Measurements from ENCODE around the gene MAP4K4.
A peak's percentile ranks its signal among the peaks of the same experiment; 100 is the strongest.

The MAP4K4 gene

DNA sequence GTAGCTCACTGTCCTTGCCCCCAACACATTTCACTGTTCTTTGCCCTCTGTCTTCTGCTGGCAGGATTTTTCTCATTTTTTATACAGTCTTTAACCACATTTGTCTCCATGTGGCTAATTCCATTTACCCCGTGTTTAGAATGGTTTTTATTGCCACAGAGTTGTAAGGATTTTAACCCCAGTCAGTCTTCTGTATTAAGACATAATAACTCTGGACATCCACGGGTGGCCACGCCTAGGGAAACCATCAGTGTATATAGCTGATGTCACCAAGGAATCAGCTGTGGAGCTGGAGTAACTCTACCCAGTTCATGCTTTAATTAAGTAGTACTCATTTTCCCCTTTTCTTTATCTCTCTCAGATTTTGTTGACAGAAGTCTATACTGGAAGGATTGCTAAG, 139.8 kb downstream of the MAP4K4 start:
- Mint-ChIP-seq H3K4me3 (no peak overlapping the region), H3K36me3 (peaks cover 25% of the 10 kb centered on the region), H3K9me3 (ENCODE audit: low read depth) (no peaks in the 10 kb centered on the region), H3K4me1 (ENCODE audit: low read depth) (peaks cover 17% of the 10 kb centered on the region), H3K27ac (no peak overlapping the region), H3K27me3 (no peaks in the 10 kb centered on the region)

DNA sequence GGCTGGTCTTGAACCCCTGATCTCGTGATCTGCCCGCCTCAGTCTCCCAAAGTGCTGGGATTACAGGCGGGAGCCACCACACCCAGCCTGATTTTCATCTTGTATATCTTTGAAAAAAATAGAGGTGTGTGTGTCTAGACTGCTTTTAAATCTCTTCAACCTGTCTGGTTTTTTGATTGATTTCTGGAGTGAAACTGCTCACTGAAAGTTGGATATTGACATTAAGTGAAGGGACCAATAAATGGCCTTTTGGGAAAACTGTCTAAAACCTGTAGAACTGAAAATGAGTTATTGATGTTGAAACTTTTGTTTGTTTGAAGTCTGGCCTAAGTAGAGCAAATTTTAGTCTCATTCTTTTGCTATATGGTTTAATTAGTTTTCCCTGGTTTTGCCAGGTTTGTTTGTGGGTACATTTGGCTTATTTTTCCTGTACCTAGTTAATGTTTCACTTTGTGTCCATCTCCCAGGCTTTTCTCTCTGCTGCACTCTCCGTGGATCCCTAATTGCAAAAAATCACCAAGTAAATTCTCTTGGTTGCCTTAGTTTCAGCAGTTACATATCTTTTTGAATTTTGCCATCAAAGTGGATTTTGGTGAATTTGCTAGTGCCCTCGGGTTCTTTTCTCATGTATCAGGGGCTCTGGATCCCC, 144.3 kb downstream of the MAP4K4 start:
- Mint-ChIP-seq H3K36me3 (peaks cover 20% of the 10 kb centered on the region), H3K27me3 (no peaks in the 10 kb centered on the region), H3K4me1 (ENCODE audit: low read depth) (peaks cover 22% of the 10 kb centered on the region), H3K4me3 (no peak overlapping the region), H3K9me3 (ENCODE audit: low read depth) (no peaks in the 10 kb centered on the region), H3K27ac (peak overlapping the region; percentile 62)

DNA sequence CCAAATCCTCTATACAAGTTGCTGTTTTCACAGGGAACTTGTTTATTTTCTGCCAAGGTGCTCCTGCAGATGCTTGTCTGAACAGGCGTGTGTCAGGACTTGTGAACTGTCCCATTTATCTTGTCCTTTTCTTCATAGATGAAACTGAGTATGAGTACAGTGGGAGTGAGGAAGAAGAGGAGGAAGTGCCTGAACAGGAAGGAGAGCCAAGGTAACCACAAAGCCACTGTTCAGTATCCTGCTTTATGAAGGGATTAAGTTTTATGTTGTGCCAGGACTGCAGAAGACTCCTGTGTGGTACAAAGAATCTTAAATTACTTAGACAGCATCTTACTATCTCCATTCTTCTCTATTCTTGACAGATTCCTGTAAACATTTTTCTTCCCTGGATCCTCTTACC, 145.0 kb downstream of the MAP4K4 start:
- Mint-ChIP-seq H3K36me3 (peaks cover 20% of the 10 kb centered on the region), H3K4me3 (no peak overlapping the region), H3K4me1 (ENCODE audit: low read depth) (peaks cover 22% of the 10 kb centered on the region), H3K27ac (peak overlapping the region; percentile 62), H3K9me3 (ENCODE audit: low read depth) (no peaks in the 10 kb centered on the region), H3K27me3 (no peaks in the 10 kb centered on the region)

DNA sequence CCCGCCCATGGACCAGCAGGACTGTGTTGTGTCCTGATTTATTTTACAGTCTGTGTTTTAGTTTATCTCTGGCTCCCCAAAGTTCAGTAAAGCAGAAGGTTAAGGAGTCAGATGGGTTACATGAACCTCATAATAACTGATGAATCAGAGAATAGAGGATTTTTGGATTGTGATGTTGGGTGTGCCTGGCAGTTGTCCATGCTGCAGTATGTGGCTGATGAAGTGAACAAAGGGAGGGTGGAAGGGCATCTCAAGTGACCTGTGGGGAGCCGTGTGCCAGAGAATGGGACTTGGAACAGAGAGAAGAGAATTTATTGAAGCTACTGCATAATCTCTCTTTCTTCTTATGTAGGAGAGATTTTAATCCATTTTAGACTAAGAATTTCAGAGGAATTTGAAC, 145.5 kb downstream of the MAP4K4 start:
- peak overlapping the region; percentile 25 for H3K27ac Mint-ChIP-seq
- H3K4me3 Mint-ChIP-seq = no peak overlapping the region
- H3K9me3 Mint-ChIP-seq (ENCODE audit: low read depth) = no peaks in the 10 kb centered on the region
- H3K4me1 Mint-ChIP-seq (ENCODE audit: low read depth) = peaks cover 22% of the 10 kb centered on the region
- peaks cover 22% of the 10 kb centered on the region for H3K36me3 Mint-ChIP-seq
- no peaks in the 10 kb centered on the region for H3K27me3 Mint-ChIP-seq

DNA sequence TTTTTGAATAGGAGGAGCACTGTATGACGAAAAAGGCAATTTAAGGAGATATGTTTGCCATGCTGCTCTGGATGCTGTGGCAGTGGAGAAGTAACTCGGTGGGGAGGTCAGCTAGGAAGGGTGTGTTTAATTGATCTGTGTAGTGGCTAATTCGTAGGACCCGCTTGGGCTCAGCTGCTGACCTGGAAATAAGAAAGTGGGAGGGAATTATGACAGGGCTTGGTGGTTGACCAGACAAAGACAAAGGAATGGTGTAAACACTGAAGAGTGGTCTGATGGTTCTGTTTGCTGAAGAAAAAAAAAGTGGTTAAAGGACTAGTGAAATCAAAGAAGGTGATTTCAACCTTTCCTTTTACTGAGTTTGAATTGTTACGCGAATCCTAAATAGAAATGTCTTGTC, 146.0 kb downstream of the MAP4K4 start:
- H3K27ac Mint-ChIP-seq = no peak overlapping the region
- peaks cover 18% of the 10 kb centered on the region for H3K36me3 Mint-ChIP-seq
- H3K27me3 Mint-ChIP-seq = no peaks in the 10 kb centered on the region
- H3K4me1 Mint-ChIP-seq (ENCODE audit: low read depth) = peaks cover 22% of the 10 kb centered on the region
- no peak overlapping the region for H3K4me3 Mint-ChIP-seq
- H3K9me3 Mint-ChIP-seq (ENCODE audit: low read depth) = no peaks in the 10 kb centered on the region

DNA sequence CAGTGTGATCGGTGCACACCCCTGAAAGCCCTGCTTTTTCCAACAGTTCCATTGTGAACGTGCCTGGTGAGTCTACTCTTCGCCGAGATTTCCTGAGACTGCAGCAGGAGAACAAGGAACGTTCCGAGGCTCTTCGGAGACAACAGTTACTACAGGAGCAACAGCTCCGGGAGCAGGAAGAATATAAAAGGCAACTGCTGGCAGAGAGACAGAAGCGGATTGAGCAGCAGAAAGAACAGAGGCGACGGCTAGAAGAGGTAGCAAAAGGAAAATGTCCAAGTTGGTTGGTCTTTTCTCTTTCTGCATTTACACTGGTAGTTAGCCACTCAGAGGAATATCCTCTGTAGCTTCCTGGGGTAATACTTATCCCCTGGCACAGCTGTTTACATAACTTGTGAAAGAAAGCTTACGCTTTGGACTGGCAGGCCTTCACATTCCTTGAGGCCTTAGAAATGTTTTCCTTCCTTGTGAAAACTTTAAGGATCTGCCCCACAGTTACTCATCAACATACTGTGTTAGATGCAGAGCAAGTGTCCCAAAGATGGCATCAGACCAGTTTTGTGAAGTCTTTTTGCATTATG, 146.6 kb downstream of the MAP4K4 start:
- Mint-ChIP-seq H3K27ac (no peak overlapping the region), H3K9me3 (ENCODE audit: low read depth) (no peaks in the 10 kb centered on the region), H3K27me3 (no peaks in the 10 kb centered on the region), H3K36me3 (peaks cover 21% of the 10 kb centered on the region), H3K4me3 (no peak overlapping the region), H3K4me1 (ENCODE audit: low read depth) (peaks cover 22% of the 10 kb centered on the region)

DNA sequence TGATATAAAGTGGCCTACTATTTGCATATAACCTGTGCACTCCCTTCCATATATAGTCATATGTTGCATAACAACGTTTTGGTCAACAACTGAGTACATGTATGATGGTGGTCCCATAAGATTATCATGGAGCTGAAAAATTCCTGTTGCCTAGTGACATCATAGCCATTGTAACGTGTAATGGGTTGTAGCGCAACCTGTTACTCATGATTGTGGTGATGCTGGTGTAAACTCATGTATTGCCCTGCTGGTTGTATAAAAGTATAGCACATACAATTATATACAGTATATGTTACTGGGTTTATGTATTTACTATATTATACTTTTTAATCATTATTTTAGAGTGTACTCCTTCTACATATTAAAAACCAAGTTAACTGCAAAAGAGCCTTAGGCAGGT, 149.5 kb downstream of the MAP4K4 start:
- peaks cover 11% of the 10 kb centered on the region for H3K4me1 Mint-ChIP-seq (ENCODE audit: low read depth)
- no peaks in the 10 kb centered on the region for H3K9me3 Mint-ChIP-seq (ENCODE audit: low read depth)
- no peaks in the 10 kb centered on the region for H3K27me3 Mint-ChIP-seq
- H3K36me3 Mint-ChIP-seq = peaks cover 16% of the 10 kb centered on the region
- peak overlapping the region; percentile 35 for H3K27ac Mint-ChIP-seq
- no peak overlapping the region for H3K4me3 Mint-ChIP-seq

DNA sequence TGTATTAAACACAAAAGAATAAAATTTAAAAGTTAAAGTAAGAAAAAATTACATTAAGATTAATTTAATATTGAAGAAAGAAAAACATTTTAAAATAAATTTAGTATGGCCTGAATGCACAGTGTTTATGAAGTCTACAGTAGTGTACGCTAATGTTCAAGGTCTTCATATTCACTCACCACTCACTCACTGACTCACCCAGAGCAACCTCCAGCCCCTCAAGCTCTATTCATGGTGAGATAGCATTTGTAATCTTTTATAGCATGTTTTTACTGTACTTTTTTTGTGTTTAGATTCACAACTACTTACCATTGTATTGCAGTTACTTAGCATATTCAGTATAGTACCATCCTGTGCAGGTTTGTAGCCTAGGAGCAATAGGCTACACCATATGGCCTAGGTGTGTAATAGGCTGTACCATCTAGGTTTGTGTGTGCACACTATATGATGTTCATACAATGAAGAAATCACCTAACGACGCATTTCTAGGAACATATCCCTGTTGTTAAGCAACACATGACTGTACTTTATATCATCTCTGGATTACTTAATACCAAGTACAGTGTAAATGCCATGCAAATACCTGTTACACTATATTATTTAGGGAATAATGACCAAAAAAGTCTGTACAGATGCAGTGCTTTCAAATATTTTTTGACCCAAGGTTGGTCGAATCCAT, 150.3 kb downstream of the MAP4K4 start:
- Mint-ChIP-seq H3K27me3 (no peaks in the 10 kb centered on the region), H3K4me1 (ENCODE audit: low read depth) (peaks cover 2% of the 10 kb centered on the region), H3K27ac (no peak overlapping the region), H3K36me3 (peaks cover 13% of the 10 kb centered on the region), H3K4me3 (no peak overlapping the region), H3K9me3 (ENCODE audit: low read depth) (no peaks in the 10 kb centered on the region)

DNA sequence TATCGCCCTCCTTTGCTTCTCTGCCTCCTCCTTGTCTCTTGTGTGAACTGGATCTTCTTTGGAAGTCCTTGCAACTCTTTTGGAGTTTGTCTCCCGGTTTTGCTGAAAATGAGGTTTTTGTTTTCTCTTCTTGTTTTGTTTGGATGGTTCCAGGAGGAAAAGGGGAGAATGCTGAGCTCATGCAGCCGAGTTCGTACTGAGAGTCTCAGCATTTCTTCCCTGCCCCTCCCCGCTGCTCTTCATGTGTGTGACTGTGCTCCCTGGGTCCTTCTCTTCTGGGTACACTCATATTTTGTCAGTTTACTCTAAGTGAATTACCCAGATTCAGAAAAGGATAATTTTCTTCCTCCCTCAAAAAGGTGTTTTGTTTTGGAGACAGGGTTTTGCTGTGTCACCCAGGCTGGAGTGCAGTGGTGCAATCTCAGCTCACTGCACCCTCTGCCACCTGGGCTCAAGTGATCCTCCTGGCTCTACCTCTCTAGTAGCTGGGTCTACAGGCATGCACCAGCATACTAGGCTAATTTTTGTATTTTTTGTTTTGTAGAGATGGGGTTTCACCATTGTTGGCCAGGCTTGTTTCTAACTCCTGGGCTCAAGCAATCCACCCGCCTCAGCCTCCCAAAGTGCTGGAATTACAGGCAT, 151.4 kb downstream of the MAP4K4 start:
- no peaks in the 10 kb centered on the region for H3K27me3 Mint-ChIP-seq
- H3K4me3 Mint-ChIP-seq = no peak overlapping the region
- H3K36me3 Mint-ChIP-seq = peaks cover 12% of the 10 kb centered on the region
- no peak overlapping the region for H3K27ac Mint-ChIP-seq
- no peaks in the 10 kb centered on the region for H3K9me3 Mint-ChIP-seq (ENCODE audit: low read depth)
- peaks cover 2% of the 10 kb centered on the region for H3K4me1 Mint-ChIP-seq (ENCODE audit: low read depth)

DNA sequence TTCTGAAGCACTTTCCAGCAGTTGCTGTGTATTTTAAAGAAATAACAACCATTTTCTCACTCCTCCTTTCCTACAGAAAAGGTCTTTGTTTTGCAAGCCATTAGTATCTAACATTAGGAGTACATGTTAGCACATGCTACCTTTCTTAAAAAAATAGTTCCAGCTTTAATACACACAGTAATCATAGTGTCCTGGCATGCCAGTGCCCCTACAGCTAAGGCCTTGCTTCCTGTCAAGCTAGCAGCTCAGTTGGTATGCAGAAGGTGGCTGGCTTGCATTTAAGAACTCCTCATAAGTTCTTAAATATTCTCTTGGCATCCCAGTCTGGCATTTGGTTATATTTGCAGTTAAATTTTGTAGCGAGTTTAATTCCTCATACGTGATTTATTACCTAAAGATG, 152.9 kb downstream of the MAP4K4 start:
- Mint-ChIP-seq H3K9me3 (ENCODE audit: low read depth) (no peaks in the 10 kb centered on the region), H3K27me3 (no peaks in the 10 kb centered on the region), H3K36me3 (peaks cover 11% of the 10 kb centered on the region), H3K4me1 (ENCODE audit: low read depth) (peaks cover 2% of the 10 kb centered on the region), H3K4me3 (no peak overlapping the region), H3K27ac (no peak overlapping the region)

DNA sequence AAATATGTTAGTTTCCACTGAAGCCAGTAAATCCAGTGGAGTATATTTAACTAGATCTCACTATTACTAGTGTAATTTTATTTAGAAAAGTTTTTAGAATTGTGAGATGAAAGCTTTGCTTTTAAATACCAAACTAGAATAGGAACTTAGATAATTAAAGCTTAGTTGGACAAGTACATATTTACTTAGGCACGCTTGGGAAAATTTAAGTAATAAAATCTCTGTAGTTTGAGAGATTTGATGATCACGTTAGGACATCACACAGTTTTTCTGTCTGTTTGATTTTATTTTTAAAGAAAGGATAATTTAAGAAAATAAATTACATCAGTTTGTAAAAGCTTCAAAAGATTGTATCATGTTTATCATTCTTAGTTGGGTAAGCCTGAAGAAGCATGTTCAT, 153.5 kb downstream of the MAP4K4 start:
- Mint-ChIP-seq H3K4me3 (no peak overlapping the region), H3K36me3 (peaks cover 15% of the 10 kb centered on the region), H3K27me3 (no peaks in the 10 kb centered on the region), H3K27ac (no peak overlapping the region), H3K9me3 (ENCODE audit: low read depth) (no peaks in the 10 kb centered on the region), H3K4me1 (ENCODE audit: low read depth) (peaks cover 2% of the 10 kb centered on the region)

DNA sequence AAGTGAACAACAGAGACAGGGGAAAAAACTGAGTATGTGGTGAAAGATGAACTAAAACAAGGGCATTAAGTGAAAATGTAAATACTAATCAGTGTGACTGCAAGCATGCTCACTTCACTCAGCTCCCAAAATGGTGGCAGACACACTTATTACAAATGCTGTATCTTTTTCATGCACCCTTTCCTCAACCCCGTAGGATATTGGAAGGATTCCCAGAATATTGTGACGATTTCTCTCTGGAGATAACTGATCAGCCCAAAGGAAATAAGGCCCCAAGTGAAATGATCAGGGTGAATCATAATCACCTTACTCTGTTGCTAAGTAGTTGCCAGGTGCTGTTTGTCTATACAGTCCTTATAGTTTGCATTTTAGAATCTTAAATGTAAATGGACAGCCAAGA, 155.3 kb downstream of the MAP4K4 start:
- Mint-ChIP-seq H3K27ac (no peak overlapping the region), H3K27me3 (no peaks in the 10 kb centered on the region), H3K4me3 (no peak overlapping the region), H3K36me3 (peaks cover 11% of the 10 kb centered on the region), H3K4me1 (ENCODE audit: low read depth) (peaks cover 2% of the 10 kb centered on the region), H3K9me3 (ENCODE audit: low read depth) (no peaks in the 10 kb centered on the region)

DNA sequence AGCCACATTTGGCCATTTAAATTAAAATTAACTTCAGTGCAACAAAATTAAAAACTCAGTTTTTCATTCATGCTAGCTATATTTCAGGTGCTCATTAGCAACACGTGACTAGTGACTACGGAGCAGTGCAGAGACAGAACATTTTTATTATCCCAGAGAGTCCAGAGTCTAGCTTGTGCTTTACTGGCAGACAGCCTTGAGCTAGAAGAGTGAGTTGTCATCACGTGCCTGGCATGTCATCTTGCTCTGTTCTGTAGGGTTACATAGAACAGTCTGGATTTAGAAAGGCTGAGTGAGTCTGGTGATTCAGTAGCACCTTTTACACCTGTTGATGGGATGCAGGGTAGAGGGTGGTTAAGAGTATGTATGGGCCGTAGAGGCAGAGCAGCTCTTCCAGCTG, 157.4 kb downstream of the MAP4K4 start:
- no peaks in the 10 kb centered on the region for H3K9me3 Mint-ChIP-seq (ENCODE audit: low read depth)
- no peak overlapping the region for H3K27ac Mint-ChIP-seq
- H3K36me3 Mint-ChIP-seq = peaks cover 7% of the 10 kb centered on the region
- peaks cover 2% of the 10 kb centered on the region for H3K4me1 Mint-ChIP-seq (ENCODE audit: low read depth)
- H3K4me3 Mint-ChIP-seq = no peak overlapping the region
- H3K27me3 Mint-ChIP-seq = no peaks in the 10 kb centered on the region

DNA sequence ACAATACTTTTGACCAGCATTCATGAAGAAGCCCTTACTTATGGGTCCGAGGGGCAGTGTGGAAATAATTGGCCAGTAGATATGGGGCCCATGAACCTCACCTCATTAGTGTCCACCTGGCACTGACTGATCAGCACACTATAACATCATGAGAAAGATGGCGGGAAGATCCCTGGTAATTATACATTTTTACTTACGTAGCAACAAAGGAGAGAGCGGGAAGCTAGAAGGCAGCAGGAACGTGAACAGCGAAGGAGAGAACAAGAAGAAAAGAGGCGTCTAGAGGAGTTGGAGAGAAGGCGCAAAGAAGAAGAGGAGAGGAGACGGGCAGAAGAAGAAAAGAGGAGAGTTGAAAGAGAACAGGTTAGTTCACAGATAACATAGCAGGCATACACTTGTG, 158.3 kb downstream of the MAP4K4 start:
- no peak overlapping the region for H3K4me3 Mint-ChIP-seq
- H3K27ac Mint-ChIP-seq = peak overlapping the region; percentile 24
- H3K4me1 Mint-ChIP-seq (ENCODE audit: low read depth) = peaks cover 1% of the 10 kb centered on the region
- H3K9me3 Mint-ChIP-seq (ENCODE audit: low read depth) = no peaks in the 10 kb centered on the region
- no peaks in the 10 kb centered on the region for H3K27me3 Mint-ChIP-seq
- peaks cover 7% of the 10 kb centered on the region for H3K36me3 Mint-ChIP-seq

DNA sequence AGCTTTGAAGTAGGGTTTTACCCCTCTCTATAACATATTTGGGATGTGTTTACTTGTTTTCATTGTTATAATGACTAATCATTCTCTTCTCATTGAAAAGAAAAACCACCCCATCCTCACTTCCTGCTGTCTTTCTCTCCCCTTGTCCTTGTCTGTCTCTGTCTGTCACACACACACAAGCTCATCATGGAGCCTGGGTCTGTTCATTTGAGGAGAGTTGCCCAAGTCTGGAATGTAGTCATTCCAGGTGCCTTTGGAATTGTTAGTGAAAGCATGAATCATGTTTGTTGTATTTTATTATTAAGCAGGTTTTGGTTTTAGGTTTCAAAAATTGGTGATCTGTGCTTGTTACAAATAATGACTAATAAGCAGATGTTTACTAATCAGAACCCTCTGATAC, 160.7 kb downstream of the MAP4K4 start:
- H3K9me3 Mint-ChIP-seq (ENCODE audit: low read depth) = no peaks in the 10 kb centered on the region
- H3K36me3 Mint-ChIP-seq = peaks cover 5% of the 10 kb centered on the region
- peak overlapping the region; percentile 42 for H3K27ac Mint-ChIP-seq

More for the DNA sequence above, 160.7 kb downstream of the MAP4K4 start:
- Mint-ChIP-seq H3K27me3 (no peaks in the 10 kb centered on the region), H3K4me3 (no peak overlapping the region), H3K4me1 (ENCODE audit: low read depth) (peaks cover 3% of the 10 kb centered on the region)
